HepG2 (cell line): ENCODE results near the gene ISY1. TPM values are rescaled to one million over a fixed set of nuclear protein-coding genes. Genes with fewer than 3 reads are reported as not detected.
A peak's percentile ranks its signal among the peaks of the same experiment; 100 is the strongest.

ENCODE experiments used
- BRF2 ChIP-seq: sonication (generic); formaldehyde crosslinking; IDR thresholded peaks from 2 replicates; pipeline ENCODE4 v1.8.1; 2022; ENCODE audit warnings: mild to moderate bottlenecking, missing genetic modification reagents
- FOXJ3 ChIP-seq: sonication (generic); formaldehyde crosslinking; IDR thresholded peaks from 2 replicates; pipeline ENCODE4 v1.4.0; 2020; ENCODE audit warnings: missing genetic modification reagents, mild to moderate bottlenecking, borderline replicate concordance
- HNF4A ChIP-seq: sonication (generic); formaldehyde crosslinking; IDR thresholded peaks from 2 replicates; pipeline ENCODE4 v1.4.0; 2020; ENCODE audit warnings: missing genetic modification reagents
- HNF4G ChIP-seq, 2 experiments: sonication (generic) in 1 of 2; formaldehyde crosslinking in 1 of 2; IDR thresholded peaks; 2 replicates each; pipeline versions ENCODE4 v1.4.0 to v1.6.1; 2011 to 2020; ENCODE audit warnings: borderline replicate concordance in 2 of 2, low read depth in 2 of 2, mild to moderate bottlenecking in 2 of 2, low read length in 1 of 2, missing genetic modification reagents in 1 of 2, moderate library complexity in 1 of 2
- MAF1 ChIP-seq: sonication (generic); formaldehyde crosslinking; IDR thresholded peaks from 2 replicates; pipeline ENCODE4 v1.5.0; 2020; ENCODE audit warnings: missing genetic modification reagents, borderline replicate concordance
- RAD21 ChIP-seq: fragments of 450-650 bp; formaldehyde crosslinking; IDR thresholded peaks from 2 replicates; pipeline ENCODE4 v1.5.0; 2020; ENCODE audit warnings: mild to moderate bottlenecking
- YY1 ChIP-seq: IDR thresholded peaks from 2 replicates; pipeline ENCODE4 v1.6.1; 2011; ENCODE audit warnings: low read length, low read depth, moderate library complexity, mild to moderate bottlenecking; ENCODE audit not compliant: insufficient read depth, insufficient replicate concordance
- ZNF484 ChIP-seq: sonication (generic); formaldehyde crosslinking; IDR thresholded peaks from 2 replicates; pipeline ENCODE4 v1.5.1; 2020; ENCODE audit warnings: mild to moderate bottlenecking, low read depth, missing genetic modification reagents, borderline replicate concordance
- ZSCAN12 ChIP-seq: sonication (generic); formaldehyde crosslinking; IDR thresholded peaks from 2 replicates; pipeline ENCODE4 v1.9.0; 2021; ENCODE audit warnings: mild to moderate bottlenecking, missing genetic modification reagents
- ZXDC ChIP-seq: sonication (generic); formaldehyde crosslinking; IDR thresholded peaks from 2 replicates; pipeline ENCODE4 v1.5.0; 2020; ENCODE audit warnings: mild to moderate bottlenecking, missing genetic modification reagents
- polyA plus RNA-seq, 8 experiments: library from polyadenylated mRNA; depleted of rRNA in 3 of 8; stranded (reverse) in 7 of 8; unstranded in 1 of 8; fragments of >200 nt; fragmentation: Illumina TruSeq in 4 of 8; extraction: Trizol in 4 of 8; gene quantifications; 2 replicates each; pipeline versions ENCODE4 v1.2.1 to v1.2.3, GENCODE V29; 2011 to 2016; ENCODE audit warnings: low read depth in 4 of 8, missing spikeins in 1 of 8, mixed read lengths in 1 of 8; ENCODE audit not compliant: insufficient read depth in 1 of 8
- total RNA-seq, 5 experiments: library from RNA; depleted of rRNA; stranded (reverse); fragments of >200 nt; fragmentation: Illumina TruSeq; extraction: Trizol; gene quantifications; 2 replicates each; pipeline ENCODE4 v1.2.3, GENCODE V29; 2016; ENCODE audit warnings: low read depth in 1 of 5
- TF ChIP-seq, protein P1 (sequence below): sonication (generic); formaldehyde crosslinking; IDR thresholded peaks from 2 replicates; pipeline ENCODE4 v1.4.0; 2020; ENCODE audit warnings: missing genetic modification reagents
- TF ChIP-seq, protein P2 (sequence below): sonication (generic); formaldehyde crosslinking; IDR thresholded peaks from 2 replicates; pipeline ENCODE4 v1.4.0; 2020; ENCODE audit warnings: missing genetic modification reagents
- TF ChIP-seq, protein P3 (sequence below): sonication (generic); formaldehyde crosslinking; IDR thresholded peaks from 2 replicates; pipeline ENCODE4 v1.9.0; 2021; ENCODE audit warnings: missing genetic modification reagents, mild to moderate bottlenecking, borderline replicate concordance

The ISY1 gene
- total and polyA plus RNA-seq, 2 of the 13 experiments (the other 11 are each of a cell fraction or from before 2014, with no cell fraction given) = 21.0 to 39.1 TPM

GRCh38 chr3:129160891-129161859, at the start of gene ISY1 (continued):
- TF ChIP-seq BRF2 (CRISPR knock-in tag) (peak; percentile 83; the same call in 1 of the 2 replicates), MAF1 (0 out of 2 replicates have a peak, but pooled peaks have one; percentile 30), FOXJ3 (CRISPR knock-in tag) (peak; percentile 75; the same call in 1 of the 2 replicates), HNF4A (peak; percentile 18; the same call in 1 of the 2 replicates), ZXDC (0 out of 2 replicates have a peak, but pooled peaks have one; percentile 50), YY1 (peak; percentile 54), ZNF484 (CRISPR knock-in tag) (no peak), RAD21 (CRISPR knock-in tag) (peak; percentile 27; the same call in 1 of the 2 replicates), ZSCAN12 (CRISPR knock-in tag) (0 out of 2 replicates have a peak, but pooled peaks have one; percentile 23), HNF4G (IDR thresholded peaks at IDR 0.05; ENCODE audit: borderline replicate concordance, low read depth, low read length) (peak; percentile 27; the same call in 1 of the 2 replicates), HNF4G (CRISPR knock-in tag; IDR thresholded peaks at IDR 0.05; ENCODE audit: borderline replicate concordance, low read depth) (no peak)
- TF ChIP-seq, protein P1, sequence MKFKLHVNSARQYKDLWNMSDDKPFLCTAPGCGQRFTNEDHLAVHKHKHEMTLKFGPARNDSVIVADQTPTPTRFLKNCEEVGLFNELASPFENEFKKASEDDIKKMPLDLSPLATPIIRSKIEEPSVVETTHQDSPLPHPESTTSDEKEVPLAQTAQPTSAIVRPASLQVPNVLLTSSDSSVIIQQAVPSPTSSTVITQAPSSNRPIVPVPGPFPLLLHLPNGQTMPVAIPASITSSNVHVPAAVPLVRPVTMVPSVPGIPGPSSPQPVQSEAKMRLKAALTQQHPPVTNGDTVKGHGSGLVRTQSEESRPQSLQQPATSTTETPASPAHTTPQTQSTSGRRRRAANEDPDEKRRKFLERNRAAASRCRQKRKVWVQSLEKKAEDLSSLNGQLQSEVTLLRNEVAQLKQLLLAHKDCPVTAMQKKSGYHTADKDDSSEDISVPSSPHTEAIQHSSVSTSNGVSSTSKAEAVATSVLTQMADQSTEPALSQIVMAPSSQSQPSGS (CRISPR knock-in tag) = peak; percentile 80; the same call in 1 of the 2 replicates
- TF ChIP-seq, protein P2, sequence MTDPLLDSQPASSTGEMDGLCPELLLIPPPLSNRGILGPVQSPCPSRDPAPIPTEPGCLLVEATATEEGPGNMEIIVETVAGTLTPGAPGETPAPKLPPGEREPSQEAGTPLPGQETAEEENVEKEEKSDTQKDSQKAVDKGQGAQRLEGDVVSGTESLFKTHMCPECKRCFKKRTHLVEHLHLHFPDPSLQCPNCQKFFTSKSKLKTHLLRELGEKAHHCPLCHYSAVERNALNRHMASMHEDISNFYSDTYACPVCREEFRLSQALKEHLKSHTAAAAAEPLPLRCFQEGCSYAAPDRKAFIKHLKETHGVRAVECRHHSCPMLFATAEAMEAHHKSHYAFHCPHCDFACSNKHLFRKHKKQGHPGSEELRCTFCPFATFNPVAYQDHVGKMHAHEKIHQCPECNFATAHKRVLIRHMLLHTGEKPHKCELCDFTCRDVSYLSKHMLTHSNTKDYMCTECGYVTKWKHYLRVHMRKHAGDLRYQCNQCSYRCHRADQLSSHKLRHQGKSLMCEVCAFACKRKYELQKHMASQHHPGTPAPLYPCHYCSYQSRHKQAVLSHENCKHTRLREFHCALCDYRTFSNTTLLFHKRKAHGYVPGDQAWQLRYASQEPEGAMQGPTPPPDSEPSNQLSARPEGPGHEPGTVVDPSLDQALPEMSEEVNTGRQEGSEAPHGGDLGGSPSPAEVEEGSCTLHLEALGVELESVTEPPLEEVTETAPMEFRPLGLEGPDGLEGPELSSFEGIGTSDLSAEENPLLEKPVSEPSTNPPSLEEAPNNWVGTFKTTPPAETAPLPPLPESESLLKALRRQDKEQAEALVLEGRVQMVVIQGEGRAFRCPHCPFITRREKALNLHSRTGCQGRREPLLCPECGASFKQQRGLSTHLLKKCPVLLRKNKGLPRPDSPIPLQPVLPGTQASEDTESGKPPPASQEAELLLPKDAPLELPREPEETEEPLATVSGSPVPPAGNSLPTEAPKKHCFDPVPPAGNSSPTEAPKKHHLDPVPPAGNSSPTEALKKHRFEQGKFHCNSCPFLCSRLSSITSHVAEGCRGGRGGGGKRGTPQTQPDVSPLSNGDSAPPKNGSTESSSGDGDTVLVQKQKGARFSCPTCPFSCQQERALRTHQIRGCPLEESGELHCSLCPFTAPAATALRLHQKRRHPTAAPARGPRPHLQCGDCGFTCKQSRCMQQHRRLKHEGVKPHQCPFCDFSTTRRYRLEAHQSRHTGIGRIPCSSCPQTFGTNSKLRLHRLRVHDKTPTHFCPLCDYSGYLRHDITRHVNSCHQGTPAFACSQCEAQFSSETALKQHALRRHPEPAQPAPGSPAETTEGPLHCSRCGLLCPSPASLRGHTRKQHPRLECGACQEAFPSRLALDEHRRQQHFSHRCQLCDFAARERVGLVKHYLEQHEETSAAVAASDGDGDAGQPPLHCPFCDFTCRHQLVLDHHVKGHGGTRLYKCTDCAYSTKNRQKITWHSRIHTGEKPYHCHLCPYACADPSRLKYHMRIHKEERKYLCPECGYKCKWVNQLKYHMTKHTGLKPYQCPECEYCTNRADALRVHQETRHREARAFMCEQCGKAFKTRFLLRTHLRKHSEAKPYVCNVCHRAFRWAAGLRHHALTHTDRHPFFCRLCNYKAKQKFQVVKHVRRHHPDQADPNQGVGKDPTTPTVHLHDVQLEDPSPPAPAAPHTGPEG (CRISPR knock-in tag) = 0 out of 2 replicates have a peak, but pooled peaks have one; percentile 25
- TF ChIP-seq, protein P3, sequence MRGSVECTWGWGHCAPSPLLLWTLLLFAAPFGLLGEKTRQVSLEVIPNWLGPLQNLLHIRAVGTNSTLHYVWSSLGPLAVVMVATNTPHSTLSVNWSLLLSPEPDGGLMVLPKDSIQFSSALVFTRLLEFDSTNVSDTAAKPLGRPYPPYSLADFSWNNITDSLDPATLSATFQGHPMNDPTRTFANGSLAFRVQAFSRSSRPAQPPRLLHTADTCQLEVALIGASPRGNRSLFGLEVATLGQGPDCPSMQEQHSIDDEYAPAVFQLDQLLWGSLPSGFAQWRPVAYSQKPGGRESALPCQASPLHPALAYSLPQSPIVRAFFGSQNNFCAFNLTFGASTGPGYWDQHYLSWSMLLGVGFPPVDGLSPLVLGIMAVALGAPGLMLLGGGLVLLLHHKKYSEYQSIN (CRISPR knock-in tag) = peak; percentile 25; the same call in 1 of the 2 replicates
